Medulla oblongata (tissue), 1 donor: Measurements from ENCODE around the gene VAV1.

Experiments used
- DNase-seq: peaks from one replicate; pipeline ENCODE4 v3.0.0-alpha.2; 2015; ENCODE audit errors: extremely low spot score

The VAV1 gene

GRCh38 chr19:6772028-6772865, at the start of gene VAV1:
VAV1 (plus strand) TSS chr19:6772708; CDS start chr19:6772808, 100 bp downstream.
- peak; percentile 68 for DNase-seq

GRCh38 chr19:6723108-6723618, 49.3 kb upstream of the VAV1 start:
- no peak for DNase-seq

GRCh38 chr19:6723738-6724137, 48.8 kb upstream of the VAV1 start:
- peak; percentile 76 for DNase-seq

- DNase-seq: no peak
Measured at GRCh38 chr19:6724631-6725492, 47.6 kb upstream of the VAV1 start.

- no peak for DNase-seq
Measured at GRCh38 chr19:6725513-6726231, 46.8 kb upstream of the VAV1 start.

GRCh38 chr19:6728346-6728745, 44.2 kb upstream of the VAV1 start:
- DNase-seq: peak; percentile 65

GRCh38 chr19:6729573-6730152, 42.8 kb upstream of the VAV1 start:
- DNase-seq: no peak

GRCh38 chr19:6730153-6730804, 42.2 kb upstream of the VAV1 start:
- peak; percentile 73 for DNase-seq

GRCh38 chr19:6730941-6731670, 41.4 kb upstream of the VAV1 start:
- no peak for DNase-seq

- no peak for DNase-seq
Measured at GRCh38 chr19:6731822-6732221, 40.7 kb upstream of the VAV1 start.

GRCh38 chr19:6732803-6733337, 39.6 kb upstream of the VAV1 start:
- no peak for DNase-seq

- DNase-seq: no peak
Measured at GRCh38 chr19:6733338-6734095, 39.0 kb upstream of the VAV1 start.

- no peak for DNase-seq
Measured at GRCh38 chr19:6734096-6734696, 38.3 kb upstream of the VAV1 start.

- DNase-seq: no peak
Measured at GRCh38 chr19:6735181-6735911, 37.2 kb upstream of the VAV1 start.

GRCh38 chr19:6736169-6736916, 36.2 kb upstream of the VAV1 start:
- peak; percentile 80 for DNase-seq

GRCh38 chr19:6736917-6737283, 35.6 kb upstream of the VAV1 start:
- no peak for DNase-seq

- peak; percentile 100 for DNase-seq
Measured at GRCh38 chr19:6737284-6737872, 35.1 kb upstream of the VAV1 start, which contains the start of gene GPR108. GPR108 (minus strand) TSS chr19:6737580; CDS start chr19:6737576, 4 bp downstream.
